Posterior vena cava (tissue), 2 donors: Measurements from ENCODE around the gene AMN1. TPM values are rescaled to one million over a fixed set of nuclear protein-coding genes. Genes with fewer than 3 reads are reported as not detected.
"Not testable (repeated sequence)": the region's sequence is repeated elsewhere in the genome, so short reads cannot be mapped to it uniquely, and the experiment has no call there.

Experiments
- DNase-seq: peaks from one replicate; pipeline ENCODE4 v3.0.0-alpha.2; 2020; ENCODE audit warnings: low spot score
- intact Hi-C, 2 donors: fragments of 100-400 bp; cut with DNase I; formaldehyde crosslinking; loops; one replicate each; pipeline versions ENCODE4 v1.14.1 to v1.14.2; 2022 to 2023
- long read RNA-seq, 2 donors: library from polyadenylated mRNA; unstranded; transcript quantifications; one replicate each; pipeline ENCODE4 v2.0.0, GENCODE V29; 2020 to 2021
- total RNA-seq, 2 donors: library from RNA; stranded (reverse); fragmentation: NEBNext Ultra II Directional; extraction: Animal tissue kit (Norgen Biotek cat#: 25700); gene quantifications; one replicate each; pipeline ENCODE4 v1.2.1, GENCODE V29; 2021
- donor health status: DM: yes; HTN: yes; CAD: no.
- donor health status: DM: yes; HTN: yes; CAD: no.

Gene AMN1
- 10 to 100 TPM; 10.5 to 12.3 TPM for total RNA-seq
- long read RNA-seq, donor 1, partial matches to known transcripts = 0 of 10 reads
- long read RNA-seq, donor 1, other reads (novel, unspliced or antisense) = 2 of 10 reads
- long read RNA-seq, donor 2, transcript AMN1-201 (7 exons, 2,110 nt) = major isoform, 5 of 15 reads
- long read RNA-seq, donor 2, partial matches to known transcripts = 0 of 15 reads
- long read RNA-seq, donor 2, other reads (novel, unspliced or antisense) = 7 of 15 reads

DNA sequence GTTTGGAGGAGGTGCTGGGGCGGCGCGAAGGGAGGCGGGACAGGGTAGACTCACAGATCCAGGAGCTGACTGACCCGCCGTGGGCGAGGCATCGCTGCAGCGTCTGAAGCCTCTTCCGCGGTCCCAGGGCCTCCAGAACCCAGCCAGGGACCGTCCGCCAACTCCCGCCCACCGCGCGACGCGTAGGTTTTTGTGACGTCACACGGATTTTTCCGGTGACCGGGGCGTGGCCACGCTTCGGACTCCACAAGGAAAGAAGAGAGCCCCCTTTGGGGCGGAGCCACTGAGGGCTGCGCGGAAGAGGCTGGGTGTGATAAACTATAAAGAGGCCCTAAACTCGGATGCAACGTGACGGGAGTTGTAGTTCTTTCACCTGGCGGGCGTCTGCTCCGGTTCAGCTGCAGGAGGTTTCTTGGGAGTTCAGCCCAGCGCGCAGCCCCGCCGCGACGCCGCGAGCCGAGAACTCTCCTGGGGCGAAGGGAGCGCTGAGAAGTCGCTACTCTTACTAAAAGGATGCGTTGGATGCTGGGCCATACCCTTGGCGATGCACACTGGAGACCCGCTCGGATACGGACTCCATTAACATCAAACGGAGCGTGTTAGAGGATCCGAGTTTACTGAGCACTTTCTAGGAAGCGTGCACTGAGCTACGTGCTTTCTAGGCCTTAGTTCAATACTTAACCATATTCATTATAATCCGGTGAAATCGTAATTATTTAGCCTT lies at the start of gene AMN1:
TSS of gene AMN1 (minus strand) at position 105 of the 724 bp plus-strand sequence. CDS start at position 92, 13 bp downstream.
- DNase-seq = peak; percentile 100
- intact Hi-C loops = loop anchor here in 1 of 2 donors (10.0 kb wide), 1 partner anchor 64 kb away; no protein-coding TSS in a partner anchor

DNA sequence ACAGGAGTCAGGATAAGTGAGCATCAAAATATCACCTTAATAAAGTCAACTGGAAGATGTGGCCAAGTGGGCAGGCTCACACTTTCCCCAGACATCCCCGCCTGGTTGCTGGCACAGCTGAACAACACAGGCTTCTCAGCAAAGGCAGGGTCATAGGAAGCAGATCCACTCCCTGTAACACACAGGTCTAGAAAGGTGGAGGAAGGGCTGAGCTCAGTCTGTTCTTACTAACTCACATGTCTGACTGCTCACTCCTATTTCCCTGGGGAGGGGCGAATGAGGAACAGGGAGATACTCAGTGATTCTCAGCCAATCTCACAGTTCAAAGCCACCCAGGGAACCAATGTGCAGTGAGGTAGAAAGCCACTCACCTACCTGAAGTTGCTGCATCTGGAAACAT lies 45.0 kb upstream of the AMN1 start:
- intact Hi-C loops = no loop called here
- no peak for DNase-seq

DNA sequence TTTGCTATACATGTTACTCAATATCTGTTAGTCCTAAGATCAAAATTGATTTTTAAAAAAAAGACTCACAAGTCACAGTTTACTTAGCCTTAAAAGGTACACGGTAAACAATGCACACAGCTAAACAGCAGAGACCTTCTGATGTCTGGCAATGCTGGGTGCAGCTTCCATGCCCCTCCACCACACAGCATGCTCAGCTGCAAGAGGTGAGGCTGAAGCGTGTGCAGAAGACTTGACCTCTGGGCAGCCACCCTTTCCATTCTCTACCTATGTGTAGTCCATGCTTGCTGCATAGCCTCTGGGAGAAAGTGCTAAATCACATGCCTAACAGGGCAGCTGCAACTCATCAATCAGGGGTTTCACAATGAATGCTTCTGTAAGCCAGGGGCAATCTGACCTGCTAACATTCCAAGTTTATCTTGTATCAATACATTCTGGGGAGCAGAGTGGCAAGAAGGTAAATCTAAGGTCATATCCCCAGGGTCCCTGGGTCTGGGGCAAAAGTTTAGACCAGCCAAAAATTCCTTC lies 44.5 kb upstream of the AMN1 start:
- intact Hi-C loops = no loop called here
- no peak for DNase-seq

DNA sequence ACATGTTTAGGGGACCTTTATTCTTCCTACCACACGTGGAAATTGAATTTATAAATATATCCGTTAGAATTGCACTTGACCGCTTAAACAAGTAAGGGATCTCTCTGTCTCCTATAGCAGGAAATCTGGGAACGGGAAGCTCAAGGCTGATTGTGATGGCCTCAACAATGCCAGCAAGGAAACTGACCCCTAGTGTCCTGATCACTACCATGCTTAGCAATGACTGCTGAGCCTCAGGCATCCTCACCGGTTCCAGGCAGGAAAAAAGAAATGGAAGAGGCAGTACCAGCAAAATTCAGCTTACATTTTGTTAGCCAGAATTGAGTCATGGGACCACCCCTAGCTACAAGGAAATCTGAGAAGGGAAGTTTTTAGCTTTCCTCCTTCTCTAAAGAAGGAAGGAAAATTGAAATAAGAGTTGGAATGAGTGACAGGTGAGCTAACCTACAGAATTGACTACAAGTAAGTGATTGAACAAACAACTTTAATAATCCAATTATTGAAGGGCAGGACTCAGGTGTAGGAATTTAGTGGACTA lies 43.9 kb upstream of the AMN1 start:
- intact Hi-C loops = no loop called here
- no peak for DNase-seq

DNA sequence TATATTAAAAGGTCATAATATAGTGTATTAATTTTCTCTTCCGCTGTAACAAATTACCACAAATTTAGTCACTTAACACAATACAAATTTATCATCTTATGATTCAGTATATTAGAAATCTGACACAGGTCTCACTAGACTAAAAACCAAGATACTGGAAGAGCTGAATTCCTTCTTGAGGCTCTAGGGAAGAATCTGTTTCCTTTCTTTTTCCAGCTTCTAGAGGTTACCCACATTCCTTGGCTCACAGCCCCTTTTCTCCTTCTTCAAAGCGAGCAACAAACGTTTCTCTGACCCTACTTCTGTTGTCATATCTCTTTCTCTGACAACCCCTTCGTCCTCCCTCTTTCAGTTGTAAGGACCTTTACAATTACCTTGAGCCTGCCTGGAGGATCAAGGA lies 43.4 kb upstream of the AMN1 start:
- DNase-seq = no peak
- intact Hi-C loops = no loop called here

DNA sequence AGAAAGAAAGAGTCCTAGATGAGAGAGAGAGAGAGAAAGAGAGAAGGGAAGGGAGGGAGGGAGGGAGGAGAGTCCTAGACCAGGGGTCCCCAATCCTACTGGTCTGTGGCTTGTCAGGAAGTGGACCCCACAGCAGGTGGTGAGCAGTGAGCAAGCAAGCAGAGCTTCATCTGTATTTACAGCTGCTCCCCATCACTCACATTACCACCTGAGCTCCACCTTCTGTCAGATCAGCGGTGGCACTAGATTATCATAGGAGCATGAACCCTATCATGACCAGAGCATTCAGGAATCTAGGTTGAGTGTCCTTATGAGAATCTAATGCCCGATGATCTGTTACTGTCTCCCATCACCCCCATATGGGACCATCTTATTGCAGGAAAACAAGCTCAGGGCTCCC lies 39.2 kb upstream of the AMN1 start:
- intact Hi-C loops = no loop called here
- DNase-seq = no peak

DNA sequence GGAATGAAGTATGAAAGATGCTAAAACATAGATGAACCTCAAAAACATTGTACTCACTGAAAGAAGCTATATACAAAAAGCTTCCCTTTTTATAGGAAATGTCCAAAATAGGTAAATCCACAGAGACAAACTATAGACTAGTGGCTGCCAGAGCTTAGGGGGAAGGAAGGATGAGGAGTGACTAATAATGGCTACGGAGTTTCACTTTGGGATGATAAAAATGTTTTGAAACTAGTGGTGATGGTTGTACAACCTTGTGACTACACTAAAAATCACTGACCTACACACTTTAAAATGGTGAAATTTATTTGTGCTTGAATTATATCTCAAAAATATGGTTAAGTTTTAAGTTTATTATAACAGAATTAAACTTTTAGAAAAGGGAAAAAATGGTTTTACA lies 37.1 kb upstream of the AMN1 start:
- no peak for DNase-seq
- intact Hi-C loops = no loop called here

DNA sequence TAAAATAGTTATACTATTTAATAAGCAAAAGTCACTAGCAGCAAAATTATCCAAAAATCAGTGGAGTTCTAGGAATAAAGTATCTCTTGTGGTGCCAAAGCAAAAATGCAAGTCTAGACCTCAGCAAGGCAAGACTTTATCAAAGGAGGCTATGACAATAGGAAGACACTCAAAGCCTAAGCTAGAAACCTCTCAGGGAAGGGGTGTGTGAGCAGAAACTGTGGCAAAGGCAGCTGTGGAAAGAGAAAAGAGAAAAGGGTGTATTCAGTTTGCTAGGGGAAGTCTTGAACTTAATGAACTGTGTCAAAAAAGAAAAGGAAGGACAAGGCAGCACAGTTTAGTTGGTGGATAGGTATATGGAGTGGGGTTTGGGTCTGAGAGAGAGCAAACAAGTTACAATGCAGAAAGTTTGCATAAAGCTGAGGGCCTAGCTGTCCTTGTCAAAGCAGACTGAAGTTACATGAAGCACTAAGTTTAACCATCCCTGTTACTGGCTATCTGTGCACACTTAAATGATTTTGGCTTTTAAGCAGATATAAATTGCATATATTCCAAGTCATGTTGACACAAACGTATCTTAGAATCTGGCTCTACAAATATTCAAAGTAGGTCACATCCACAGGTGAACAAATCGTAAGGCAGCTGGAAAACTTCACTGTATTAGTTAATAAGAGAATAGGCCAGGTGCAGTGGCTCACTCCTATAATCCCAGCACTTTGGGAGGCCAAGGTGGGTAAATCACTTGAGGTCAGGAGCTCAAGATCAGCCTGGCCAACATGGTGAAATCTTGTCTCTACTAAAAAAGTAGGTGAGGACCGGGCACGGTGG lies 31.0 kb upstream of the AMN1 start:
- DNase-seq = no peak
- intact Hi-C loops = no loop called here

DNA sequence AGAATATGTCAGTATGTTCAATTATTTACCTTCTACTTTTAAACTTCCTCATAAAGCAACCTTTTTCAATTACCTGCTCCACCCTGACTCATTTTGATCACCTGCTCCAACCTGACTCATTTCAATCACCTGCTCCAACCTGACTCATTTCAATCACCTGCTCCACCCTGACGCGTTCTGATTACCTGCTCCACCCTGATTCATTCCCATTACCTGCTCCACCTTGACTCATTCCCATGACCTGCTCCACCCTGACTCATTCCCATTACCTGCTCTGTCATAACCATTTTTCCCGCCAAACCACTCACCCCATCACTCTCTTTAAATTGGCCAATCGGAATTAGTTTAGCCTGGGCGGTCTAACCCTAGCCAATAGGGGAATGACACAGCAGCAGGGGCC lies 29.5 kb upstream of the AMN1 start:
- DNase-seq, intact Hi-C loops: not testable (repeated sequence)

DNA sequence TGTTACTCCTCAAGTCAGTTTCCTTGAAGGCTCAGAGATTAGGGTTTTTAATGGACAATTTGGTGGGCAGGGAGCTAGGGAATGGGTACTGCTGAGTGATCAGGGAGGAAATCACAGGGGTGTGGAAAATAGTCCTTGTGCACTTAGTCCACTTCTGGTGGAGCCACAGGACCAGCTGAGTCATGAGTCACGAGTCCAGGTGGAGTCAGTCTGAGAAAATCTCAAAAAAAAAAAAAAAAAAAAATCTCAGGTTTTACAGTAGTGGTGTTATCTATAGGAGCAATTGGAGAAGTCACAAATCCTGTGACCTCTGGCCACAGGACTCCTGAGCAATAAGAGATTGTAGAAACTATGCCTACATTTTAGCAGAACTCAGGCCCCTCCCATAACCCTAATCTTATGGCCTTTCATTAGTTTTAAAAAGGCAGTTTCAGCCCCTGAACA lies 28.2 kb upstream of the AMN1 start:
- DNase-seq = no peak
- intact Hi-C loops = no loop called here

DNA sequence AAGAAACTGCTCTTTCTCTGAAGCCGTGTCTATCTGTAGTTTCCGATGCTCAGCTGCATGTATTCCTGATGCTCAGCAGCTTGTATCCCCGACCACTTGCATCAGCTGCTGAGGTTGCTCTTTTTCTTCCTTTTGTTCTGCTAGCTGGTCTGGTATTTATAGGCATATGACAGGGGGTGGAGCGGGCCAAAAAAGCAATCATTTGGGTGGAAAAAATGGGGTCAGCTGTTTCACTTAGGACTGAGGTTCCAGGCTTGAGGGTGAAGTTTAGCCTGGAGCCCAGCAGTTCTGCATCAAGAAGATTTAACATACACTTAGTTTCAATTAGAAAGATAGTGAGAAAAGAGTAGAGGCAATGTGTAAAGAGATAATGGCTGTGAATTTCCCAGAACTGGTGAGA lies 23.6 kb upstream of the AMN1 start:
- intact Hi-C loops = no loop called here
- DNase-seq = no peak

DNA sequence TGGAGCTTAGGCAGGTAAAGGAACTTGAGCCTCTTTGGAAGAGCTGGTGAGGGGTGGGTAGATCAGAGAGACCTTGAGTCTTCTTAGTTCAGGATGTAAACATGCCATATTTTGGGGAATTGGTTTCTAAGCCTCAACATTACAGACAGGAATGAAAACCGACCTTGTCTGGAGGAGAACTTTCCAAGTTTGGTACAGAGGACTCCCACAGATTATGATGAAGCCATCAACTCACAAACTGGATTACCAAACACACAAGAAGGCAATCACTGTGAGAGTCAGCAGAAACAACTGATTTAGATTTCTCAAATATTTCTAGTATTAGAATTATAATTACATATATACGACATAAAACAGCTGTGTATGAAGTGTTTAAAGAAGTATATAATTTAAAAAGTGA lies 22.3 kb upstream of the AMN1 start:
- intact Hi-C loops = no loop called here
- no peak for DNase-seq

DNA sequence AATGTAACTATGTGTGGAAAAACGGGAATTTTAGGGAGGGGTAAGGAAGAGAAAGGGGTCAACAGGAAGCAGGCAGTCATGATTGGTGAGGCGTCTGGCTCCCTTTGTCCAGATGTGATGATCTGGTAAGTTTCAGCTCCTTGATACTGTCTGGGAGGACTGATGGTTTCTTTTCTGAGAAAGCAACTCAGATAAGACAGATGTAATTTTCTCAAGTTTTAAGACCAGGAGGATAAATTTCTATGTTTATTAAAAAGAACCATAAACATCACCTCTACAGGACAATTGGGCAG lies 21.9 kb upstream of the AMN1 start:
- intact Hi-C loops = no loop called here
- DNase-seq = no peak

DNA sequence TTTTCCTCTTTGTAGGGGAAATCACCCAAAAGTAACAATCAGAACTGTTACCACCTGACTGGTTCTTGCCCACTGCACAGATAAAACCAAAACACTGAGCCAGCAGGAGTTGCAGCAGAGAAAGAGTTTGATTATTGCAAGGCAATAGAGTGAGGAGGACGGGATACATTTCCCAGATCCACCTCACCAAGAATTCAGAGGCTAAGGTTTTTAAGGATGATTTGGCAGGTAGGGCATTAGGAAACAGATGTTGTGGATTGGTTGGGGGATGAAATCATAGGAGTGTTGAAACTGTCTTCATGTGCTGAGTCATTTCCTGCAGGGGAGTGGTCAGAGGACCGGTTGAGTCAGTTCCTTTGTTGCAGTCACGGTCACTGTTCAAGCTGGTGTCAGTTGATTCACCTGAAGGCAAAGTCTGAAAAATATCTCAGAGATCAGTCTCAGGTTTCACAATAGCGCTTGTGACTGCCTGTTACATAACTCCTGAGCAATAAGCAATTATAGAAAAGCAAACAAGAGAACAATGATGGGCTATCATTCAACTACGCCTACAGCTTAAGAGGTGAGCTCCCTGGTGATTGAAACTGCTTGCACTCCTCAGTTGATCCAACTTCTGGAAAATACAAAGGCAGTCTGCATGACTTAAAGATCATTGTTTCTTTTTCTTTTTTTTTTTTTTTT lies 20.3 kb upstream of the AMN1 start:
- intact Hi-C loops = no loop called here
- no peak for DNase-seq

DNA sequence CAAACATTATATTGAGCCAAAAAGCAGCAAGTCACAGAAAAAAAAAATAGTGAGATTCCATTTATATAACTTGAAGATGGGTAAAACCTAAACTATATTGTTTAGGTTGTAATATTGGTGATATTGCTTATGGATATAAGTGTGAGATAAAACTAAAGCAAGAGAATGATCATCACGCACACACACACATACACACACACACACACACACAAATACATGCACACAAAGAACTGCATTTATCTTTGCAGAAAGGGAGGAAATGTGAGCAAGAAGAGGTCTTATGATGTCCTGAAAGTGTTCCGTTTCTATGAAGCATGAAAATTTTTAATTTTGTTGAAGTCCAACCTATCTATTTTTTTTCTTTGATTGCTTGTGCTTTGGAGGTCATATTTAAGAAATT lies 16.4 kb upstream of the AMN1 start:
- intact Hi-C loops = no loop called here
- no peak for DNase-seq

DNA sequence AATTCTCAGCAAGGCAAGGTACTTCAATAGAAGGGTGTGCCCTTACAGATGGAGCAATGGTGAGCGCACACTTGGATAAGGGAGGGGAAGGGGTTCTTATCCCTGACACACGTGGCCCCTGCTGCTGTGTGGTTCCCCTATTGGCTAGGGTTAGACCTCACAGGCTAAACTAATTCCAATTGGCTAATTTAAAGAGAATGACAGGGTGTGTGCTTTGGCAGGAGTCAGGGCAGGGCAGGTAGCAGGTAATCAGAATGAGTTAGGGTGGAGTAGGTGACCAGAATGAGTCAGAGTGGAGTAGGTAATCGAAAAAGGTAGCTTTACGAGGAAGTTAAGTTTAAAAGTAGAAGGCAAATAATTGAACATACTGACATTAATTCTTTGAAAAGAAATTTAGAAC lies 15.5 kb upstream of the AMN1 start:
- DNase-seq, intact Hi-C loops: not testable (repeated sequence)

DNA sequence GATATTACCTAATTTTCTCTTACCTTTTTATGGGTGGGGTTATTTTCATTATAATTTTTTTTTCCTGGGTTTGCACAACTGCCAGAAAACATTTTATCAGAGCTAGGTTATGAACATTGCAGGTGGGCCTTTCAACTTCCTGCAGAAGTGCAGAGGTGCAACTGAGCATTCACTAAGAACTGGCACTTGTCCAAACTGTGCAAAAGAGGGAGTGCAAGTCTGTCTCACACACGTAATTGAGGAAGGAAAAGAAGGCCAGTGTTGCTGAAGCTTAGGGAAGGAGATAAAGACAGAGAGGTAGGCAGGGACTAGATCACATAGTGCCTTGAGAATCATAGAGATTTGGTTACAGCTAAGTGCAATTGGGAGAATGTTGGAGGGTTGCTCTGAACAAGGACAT lies 14.1 kb upstream of the AMN1 start:
- no peak for DNase-seq
- intact Hi-C loops = no loop called here

DNA sequence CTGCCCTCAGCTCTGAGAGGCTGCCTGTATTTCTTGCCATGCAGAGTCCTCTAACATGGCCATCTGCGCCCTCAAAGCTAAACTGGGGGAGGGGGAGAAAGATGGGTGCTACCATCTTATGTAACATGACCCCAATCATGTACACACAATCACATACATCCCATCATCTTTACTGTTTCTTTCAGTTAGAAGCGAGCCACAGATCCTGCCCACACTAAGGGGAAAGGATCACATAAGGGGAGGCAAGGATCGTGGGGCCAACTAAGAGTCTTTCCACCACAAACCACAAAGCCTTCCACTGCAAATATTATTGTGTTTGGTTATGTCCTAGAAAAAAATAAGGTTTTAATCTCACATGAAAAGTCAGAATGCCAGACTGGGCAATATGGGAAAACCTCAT lies 11.8 kb upstream of the AMN1 start:
- no peak for DNase-seq
- intact Hi-C loops = no loop called here

DNA sequence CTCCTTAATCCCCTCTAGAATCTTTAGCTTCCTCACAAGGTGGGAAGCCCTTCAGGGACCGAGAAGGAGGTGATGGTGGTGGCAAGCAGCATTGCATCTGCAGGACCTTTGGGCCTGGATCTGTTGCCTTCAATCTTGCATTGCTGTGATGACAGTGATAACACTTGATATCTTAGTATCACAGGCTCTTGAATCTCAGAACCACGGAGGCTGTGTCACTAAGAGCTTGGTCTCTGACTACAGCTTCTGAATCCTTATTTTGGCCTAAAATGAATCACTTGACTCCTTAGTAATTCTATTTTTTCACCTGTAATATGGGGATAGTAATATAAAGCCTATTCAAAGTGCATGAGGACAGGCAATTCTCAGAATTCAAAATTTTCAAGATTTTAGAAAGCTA lies 8.9 kb upstream of the AMN1 start:
- intact Hi-C loops = no loop called here

DNA sequence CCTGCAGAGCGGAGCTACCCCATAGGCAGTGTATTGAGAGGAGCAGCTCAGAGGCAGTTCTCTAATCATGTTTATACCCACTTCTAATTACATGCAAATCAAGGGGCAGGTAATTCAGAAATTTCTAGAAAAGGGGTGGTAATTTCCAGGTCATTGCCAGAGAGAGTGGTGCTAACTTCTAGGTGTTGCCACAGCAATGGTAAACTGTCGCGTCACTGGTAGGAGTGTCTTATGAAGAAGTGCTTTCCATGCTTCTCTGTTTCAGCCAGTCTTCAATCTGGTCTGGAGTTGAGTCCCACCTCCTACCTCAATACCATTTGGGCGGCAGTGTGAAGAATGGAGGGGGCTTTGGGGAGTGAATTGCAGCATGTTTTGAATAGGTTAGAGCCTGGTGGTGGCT lies 8.5 kb upstream of the AMN1 start:
- DNase-seq = no peak
- intact Hi-C loops = no loop called here

More for the DNA sequence above, 8.9 kb upstream of the AMN1 start:
- no peak for DNase-seq
